ENCODE results near the gene PNMT. TPM values are rescaled to one million over a fixed set of nuclear protein-coding genes. Genes with fewer than 3 reads are reported as not detected.

The PNMT gene
- total and polyA plus RNA-seq, 7 donors, result 1.2 to 5.4 (median 2.8) TPM

GRCh38 chr17:39626171-39627046, 41.8 kb upstream of the PNMT start, which contains the start of gene PPP1R1B:
TSS of gene PPP1R1B (plus strand) at chr17:39626952. CDS start at chr17:39627393, 441 bp downstream.
- intact Hi-C loops (cut with DNase I), result loop anchor here (10.0 kb wide), 1 partner anchor 348 kb away; no protein-coding TSS in a partner anchor
- no peak for DNase-seq
- no peaks in the 10 kb centered on the region for H3K36me3 ChIP-seq
- TF ChIP-seq POLR2A (IDR thresholded peaks at IDR 0.05) (peak in 1 of 2 donors; percentile 53), EP300 (IDR thresholded peaks at IDR 0.05) (no peak)
- H3K4me3 ChIP-seq, result peak within 1 kb of the TSS; percentile 26 to 43 (median 37)
- peak within 1 kb of the TSS in 2 of 4 donors; percentile 20 to 61 for H3K27ac ChIP-seq
- peaks cover 28 to 72% (median 56%) of the 10 kb centered on the region in 3 donors for H3K27me3 ChIP-seq
- H3K9me3 ChIP-seq, result no peaks in the 10 kb centered on the region
- H3K4me1 ChIP-seq, result peaks cover 0 to 26% (median 23%) of the 10 kb centered on the region in 4 donors
- 4 to 17% methylated on average over 29 of the region's 29 CpGs for WGBS, 2 donors

GRCh38 chr17:39627047-39627711, 41.1 kb upstream of the PNMT start:
- Histone ChIP-seq H3K36me3 (no peaks in the 10 kb centered on the region), H3K9me3 (no peaks in the 10 kb centered on the region), H3K27ac (peak overlapping the region in 2 of 4 donors; percentile 20 to 61), H3K27me3 (peaks cover 28 to 74% (median 56%) of the 10 kb centered on the region in 3 donors), H3K4me3 (peak overlapping the region; percentile 26 to 43 (median 37)), H3K4me1 (peaks cover 0 to 24% (median 19%) of the 10 kb centered on the region in 4 donors)
- TF ChIP-seq CTCF (IDR thresholded peaks at IDR 0.05), result no peak
- TF ChIP-seq POLR2AphosphoS5 (IDR thresholded peaks at IDR 0.05), result no peak
- TF ChIP-seq EP300 (IDR thresholded peaks at IDR 0.05), result no peak
- TF ChIP-seq POLR2A (IDR thresholded peaks at IDR 0.05), result no peak
- intact Hi-C loops (cut with DNase I), result loop anchor here (10.0 kb wide), 1 partner anchor 348 kb away; no protein-coding TSS in a partner anchor
- no peak for DNase-seq
- WGBS, 2 donors, result 2 to 6% methylated on average over 72 of the region's 72 CpGs

- peaks cover 28 to 74% (median 56%) of the 10 kb centered on the region in 3 donors for H3K27me3 ChIP-seq
- H3K27ac ChIP-seq, result peak overlapping the region in 2 of 4 donors; percentile 20 to 61
- 15 to 59% methylated on average over 16 of the region's 16 CpGs for WGBS, 2 donors
- H3K36me3 ChIP-seq, result no peaks in the 10 kb centered on the region
- H3K4me1 ChIP-seq, result peaks cover 0 to 19% (median 16%) of the 10 kb centered on the region in 4 donors
- H3K9me3 ChIP-seq, result no peaks in the 10 kb centered on the region
- no peak for DNase-seq
- TF ChIP-seq EP300 (IDR thresholded peaks at IDR 0.05) (no peak), POLR2AphosphoS5 (IDR thresholded peaks at IDR 0.05) (no peak), POLR2A (IDR thresholded peaks at IDR 0.05) (no peak), CTCF (IDR thresholded peaks at IDR 0.05) (no peak)
- intact Hi-C loops (cut with DNase I), result loop anchor here (10.0 kb wide), 1 partner anchor 347 kb away; no protein-coding TSS in a partner anchor
- peak overlapping the region; percentile 26 to 43 (median 37) for H3K4me3 ChIP-seq
Observed at GRCh38 chr17:39627712-39628516, 40.3 kb upstream of the PNMT start.

GRCh38 chr17:39628655-39629493, 39.4 kb upstream of the PNMT start:
- Histone ChIP-seq H3K4me3 (no peak overlapping the region), H3K9me3 (no peaks in the 10 kb centered on the region), H3K27ac (peak overlapping the region in 2 of 4 donors; percentile 1 to 39), H3K4me1 (peaks cover 0 to 14% (median 12%) of the 10 kb centered on the region in 4 donors), H3K27me3 (peaks cover 28 to 73% (median 56%) of the 10 kb centered on the region in 3 donors), H3K36me3 (no peaks in the 10 kb centered on the region)
- intact Hi-C loops (cut with DNase I), result loop anchor here (10.0 kb wide), 1 partner anchor 346 kb away; no protein-coding TSS in a partner anchor
- DNase-seq, result no peak
- no peak for TF ChIP-seq EP300 (IDR thresholded peaks at IDR 0.05)
- peak in 1 of 2 donors; percentile 27 for TF ChIP-seq POLR2A (IDR thresholded peaks at IDR 0.05)
- WGBS, 2 donors, result 13 to 58% methylated on average over 10 of the region's 10 CpGs
